Measurements from ENCODE around the gene BTG1.
"Not testable (repeated sequence)": the region's sequence is repeated elsewhere in the genome, so short reads cannot be mapped to it uniquely, and the experiment has no call there.

Gene BTG1

GRCh38 chr12:92147491-92147890 lies 1.8 kb upstream of the BTG1 start:
- DNase-seq, result no peak

GRCh38 chr12:92146497-92147224 lies 1.0 kb upstream of the BTG1 start:
- DNase-seq, result no peak

GRCh38 chr12:92145481-92145730 lies 240 bp downstream of the BTG1 start:
- DNase-seq, result no peak

GRCh38 chr12:92144631-92145480 lies 790 bp downstream of the BTG1 start:
- DNase-seq, result peak; percentile 70

- DNase-seq, result peak; percentile 70
These were observed 1.7 kb downstream of the BTG1 start for GRCh38 chr12:92143686-92144630.

- no peak for DNase-seq
These were observed 2.4 kb downstream of the BTG1 start for GRCh38 chr12:92143258-92143657.

- DNase-seq, result no peak
These were observed 3.3 kb downstream of the BTG1 start for GRCh38 chr12:92142251-92142926.

- no peak for DNase-seq
These were observed 4.0 kb downstream of the BTG1 start for GRCh38 chr12:92141591-92142121.

GRCh38 chr12:92140896-92141536 lies 4.6 kb downstream of the BTG1 start:
- DNase-seq, result no peak

- no peak for DNase-seq
These were observed 5.5 kb downstream of the BTG1 start for GRCh38 chr12:92140156-92140555.

GRCh38 chr12:92139634-92140150 lies 6.0 kb downstream of the BTG1 start:
- no peak for DNase-seq

- no peak for DNase-seq
These were observed 7.0 kb downstream of the BTG1 start for GRCh38 chr12:92138626-92139025.

GRCh38 chr12:92138144-92138543 lies 7.5 kb downstream of the BTG1 start:
- DNase-seq, result no peak

- no peak for DNase-seq
These were observed 8.5 kb downstream of the BTG1 start for GRCh38 chr12:92136965-92137721.

- no peak for DNase-seq
These were observed 9.5 kb downstream of the BTG1 start for GRCh38 chr12:92136026-92136730.

- DNase-seq, result not testable (repeated sequence)
These were observed 10.1 kb downstream of the BTG1 start for GRCh38 chr12:92135541-92135940.

- DNase-seq, result no peak
These were observed 10.9 kb downstream of the BTG1 start for GRCh38 chr12:92134638-92135274.

GRCh38 chr12:92133795-92134637 lies 11.6 kb downstream of the BTG1 start:
- DNase-seq, result no peak

GRCh38 chr12:92133171-92133570 lies 12.5 kb downstream of the BTG1 start:
- DNase-seq, result no peak
